HepG2 (cell line): ENCODE measurements around the gene HPS1. TPM values are rescaled to one million over a fixed set of nuclear protein-coding genes. Genes with fewer than 3 reads are reported as not detected.

Source experiments
- ATAC-seq: fragments of 200-7000 bp; cut with Tn5 transposase; 3 replicates; pipeline ENCODE4 v1.9.1; 2020; ENCODE audit warnings: mild to moderate bottlenecking, moderate library complexity
- BruUV-seq: library from RNA; stranded (reverse); fragments of 400-500 nt; replicated peaks from 2 replicates; lab custom pipeline; 2021; lab: Mats Ljungman, UMichigan
- CTCF ChIA-PET: fragments of 300-600 bp; formaldehyde crosslinking; extraction: SDS; loops from one replicate; lab custom pipeline; 2021; ENCODE audit warnings: low total read pairs, inconsistent platforms, low intra/inter-chr PET ratio; lab: Yijun Ruan, JAX
- POLR2A ChIA-PET: fragments of 350-600 bp; sonication (Branson Sonifier 250); formaldehyde crosslinking; loops from one replicate; lab custom pipeline; 2020; ENCODE audit warnings: antibody characterized with exemption, inconsistent platforms; lab: Yijun Ruan, JAX
- DNase-seq: peaks from one replicate; pipeline ENCODE4 v3.0.0-alpha.2; 2015; ENCODE audit warnings: low spot score
- FAIRE-seq: peaks from 3 replicates; lab custom pipeline; 2011; peaks lifted over from hg19 to GRCh38; lab: Jason Lieb, UNC
- H2AFZ ChIP-seq: one replicate; pipeline ENCODE4 v1.6.1; 2011; ENCODE audit warnings: low read length, inconsistent platforms
- H3K27ac ChIP-seq: fragments of 300-600 bp; 3 replicates; pipeline ENCODE4 v1.8.0; 2011; ENCODE audit warnings: mixed run types, mild to moderate bottlenecking, mixed read lengths, low read length, inconsistent platforms; ENCODE audit not compliant: insufficient read depth; ENCODE audit errors: extremely low read length
- H3K27me3 ChIP-seq, 2 experiments: fragments of 200-600 bp in 1 of 2; 2 replicates in 1 of 2; 3 replicates in 1 of 2; pipeline versions ENCODE4 v1.6.0 to v1.8.0; 2011; ENCODE audit warnings: low read length in 2 of 2, mild to moderate bottlenecking in 2 of 2, moderate library complexity in 2 of 2, inconsistent platforms in 1 of 2; ENCODE audit not compliant: insufficient read depth in 2 of 2, control insufficient read depth in 1 of 2
- H3K36me3 ChIP-seq, 2 experiments: fragments of 200-600 bp in 1 of 2; replicated peaks in 1 of 2; 2 replicates in 1 of 2; 3 replicates in 1 of 2; pipeline versions ENCODE4 v1.5.1 to v1.8.0; 2011; ENCODE audit warnings: low read length in 2 of 2, inconsistent platforms in 1 of 2; ENCODE audit not compliant: insufficient read depth in 2 of 2, control insufficient read depth in 1 of 2
- H3K4me1 ChIP-seq: 2 replicates; pipeline ENCODE4 v1.5.1; 2012; ENCODE audit warnings: low read length, inconsistent platforms; ENCODE audit not compliant: insufficient read depth
- H3K4me2 ChIP-seq: 2 replicates; pipeline ENCODE4 v1.6.0; 2011; ENCODE audit warnings: low read depth, low read length, inconsistent platforms
- H3K4me3 ChIP-seq, 3 experiments: fragments of 200-600 bp in 1 of 3; sonication (generic), shearing (Covaris generic) in 1 of 3; replicated peaks in 1 of 3; 2 replicates each; pipeline ENCODE4 v1.5.1; 2011 to 2016; ENCODE audit warnings: low read length in 3 of 3, inconsistent platforms in 2 of 3, low read depth in 2 of 3, mild to moderate bottlenecking in 2 of 3, control low read depth in 1 of 3, mixed read lengths in 1 of 3; ENCODE audit not compliant: insufficient read depth in 1 of 3
- H3K79me2 ChIP-seq: one replicate; pipeline ENCODE4 v1.6.1; 2011; ENCODE audit warnings: low read length, inconsistent platforms; ENCODE audit not compliant: insufficient read depth
- H3K9ac ChIP-seq: 2 replicates; pipeline ENCODE4 v1.6.0; 2011; ENCODE audit warnings: mild to moderate bottlenecking, low read depth, low read length, inconsistent platforms; ENCODE audit not compliant: insufficient read depth
- H3K9me3 ChIP-seq: 2 replicates; pipeline ENCODE4 v1.5.1; 2012; ENCODE audit warnings: mild to moderate bottlenecking, low read length
- H4K20me1 ChIP-seq: 2 replicates; pipeline ENCODE4 v1.6.0; 2011; ENCODE audit warnings: inconsistent platforms, mild to moderate bottlenecking, low read length, moderate library complexity; ENCODE audit not compliant: insufficient read depth
- AGO1 ChIP-seq: fragments of 200-400 bp; formaldehyde crosslinking; IDR thresholded peaks from 2 replicates; pipeline ENCODE4 v1.6.1; 2017; ENCODE audit warnings: mild to moderate bottlenecking, low read depth, low read length, moderate library complexity; ENCODE audit not compliant: poor library complexity, severe bottlenecking
- DR1 ChIP-seq: sonication (generic); formaldehyde crosslinking; IDR thresholded peaks from 2 replicates; pipeline ENCODE4 v1.8.0; 2021; ENCODE audit warnings: mild to moderate bottlenecking, missing genetic modification reagents, inconsistent platforms
- ELF3 ChIP-seq: IDR thresholded peaks from 2 replicates; pipeline ENCODE4 v1.6.1; 2016; ENCODE audit warnings: missing genetic modification reagents, missing compliant biosample characterization
- GTF2F1 ChIP-seq: fragments of 150-350 bp; IDR thresholded peaks from 2 replicates; pipeline ENCODE4 v1.6.1; 2014; ENCODE audit warnings: low read length
- KDM2A ChIP-seq: sonication (generic); formaldehyde crosslinking; IDR thresholded peaks from 2 replicates; pipeline ENCODE4 v1.4.0; 2020; ENCODE audit warnings: low read depth, missing genetic modification reagents, borderline replicate concordance
- NFE2L1 ChIP-seq: sonication (generic); formaldehyde crosslinking; IDR thresholded peaks from 2 replicates; pipeline ENCODE4 v1.4.0; 2020; ENCODE audit warnings: missing genetic modification reagents, mild to moderate bottlenecking, borderline replicate concordance
- SALL2 ChIP-seq: sonication (generic); formaldehyde crosslinking; IDR thresholded peaks from 2 replicates; pipeline ENCODE4 v1.8.1; 2023; ENCODE audit warnings: mild to moderate bottlenecking, missing genetic modification reagents, inconsistent platforms
- SOX13 ChIP-seq, 3 experiments: fragments of 450-650 bp in 1 of 3; sonication (generic) in 1 of 3; formaldehyde crosslinking in 1 of 3; IDR thresholded peaks in 2 of 3; conservative IDR thresholded peaks in 1 of 3; 2 replicates each; pipeline versions ENCODE4 v1.5.0 to v1.6.1; 2016 to 2020; ENCODE audit warnings: antibody characterized with exemption in 1 of 3, mild to moderate bottlenecking in 1 of 3, missing compliant biosample characterization in 1 of 3, missing genetic modification reagents in 1 of 3, moderate library complexity in 1 of 3
- SSRP1 ChIP-seq: IDR thresholded peaks from 2 replicates; pipeline ENCODE4 v1.6.1; 2016; ENCODE audit warnings: control low read depth
- ZNF234 ChIP-seq: sonication (generic); formaldehyde crosslinking; conservative IDR thresholded peaks from 2 replicates; pipeline ENCODE4 v1.5.1; 2020; ENCODE audit warnings: mild to moderate bottlenecking, missing genetic modification reagents
- ZNF292 ChIP-seq: sonication (generic); formaldehyde crosslinking; IDR thresholded peaks from 2 replicates; pipeline ENCODE4 v1.8.1; 2022; ENCODE audit warnings: mild to moderate bottlenecking, low read depth, missing genetic modification reagents, borderline replicate concordance
- ZNF703 ChIP-seq: sonication (generic); formaldehyde crosslinking; IDR thresholded peaks from 2 replicates; pipeline ENCODE4 v1.5.1; 2020; ENCODE audit warnings: missing genetic modification reagents, mild to moderate bottlenecking, moderate library complexity, borderline replicate concordance
- ZSCAN25 ChIP-seq: sonication (generic); formaldehyde crosslinking; IDR thresholded peaks from 2 replicates; pipeline ENCODE4 v1.8.0; 2022; ENCODE audit warnings: mild to moderate bottlenecking, missing genetic modification reagents
- ZSCAN30 ChIP-seq: sonication (generic); formaldehyde crosslinking; IDR thresholded peaks from 2 replicates; pipeline ENCODE4 v1.5.0; 2020; ENCODE audit warnings: mild to moderate bottlenecking, missing genetic modification reagents
- WGBS: methylation state at CpG from one replicate; pipeline ENCODE4 v1.1.6; 2017; ENCODE audit warnings: low lambda C conversion rate; 5-methylcytosine and 5-hydroxymethylcytosine counted together
- in situ Hi-C: cut with HindIII; loops from 2 replicates; pipeline ENCODE4 v1.10.0; 2017; ENCODE audit warnings: low pct_unique_long_range_greater_than_20kb; ENCODE audit not compliant: extremely low pct_ligation_motif_present
- intact Hi-C: fragments of 100-400 bp; cut with micrococcal nuclease; formaldehyde crosslinking; loops from one replicate; pipeline ENCODE4 v1.10.0; 2022; ENCODE audit not compliant: unreplicated experiment
- polyA plus RNA-seq, 8 experiments: library from polyadenylated mRNA; depleted of rRNA in 3 of 8; stranded (reverse) in 7 of 8; unstranded in 1 of 8; fragments of >200 nt; fragmentation: Illumina TruSeq in 4 of 8; extraction: Trizol in 4 of 8; gene quantifications; 2 replicates each; pipeline versions ENCODE4 v1.2.1 to v1.2.3, GENCODE V29; 2011 to 2016; ENCODE audit warnings: low read depth in 4 of 8, missing spikeins in 1 of 8, mixed read lengths in 1 of 8; ENCODE audit not compliant: insufficient read depth in 1 of 8
- total RNA-seq, 5 experiments: library from RNA; depleted of rRNA; stranded (reverse); fragments of >200 nt; fragmentation: Illumina TruSeq; extraction: Trizol; gene quantifications; 2 replicates each; pipeline ENCODE4 v1.2.3, GENCODE V29; 2016; ENCODE audit warnings: low read depth in 1 of 5
- TF ChIP-seq, protein P1 (sequence below): IDR thresholded peaks from 2 replicates; pipeline ENCODE4 v1.4.0; 2020; ENCODE audit warnings: mild to moderate bottlenecking, missing genetic modification reagents
- TF ChIP-seq, protein P2 (sequence below): sonication (generic); formaldehyde crosslinking; IDR thresholded peaks from 2 replicates; pipeline ENCODE4 v1.8.1; 2022; ENCODE audit warnings: mild to moderate bottlenecking, missing genetic modification reagents
- TF ChIP-seq, protein P3 (sequence below): sonication (generic); formaldehyde crosslinking; IDR thresholded peaks from 2 replicates; pipeline ENCODE4 v1.8.0; 2022; ENCODE audit warnings: low read depth, missing genetic modification reagents

HPS1 gene
- total and polyA plus RNA-seq, 2 of the 13 experiments (the other 11 are each of a cell fraction or from before 2014, with no cell fraction given): 24.6 to 25.8 TPM

DNA sequence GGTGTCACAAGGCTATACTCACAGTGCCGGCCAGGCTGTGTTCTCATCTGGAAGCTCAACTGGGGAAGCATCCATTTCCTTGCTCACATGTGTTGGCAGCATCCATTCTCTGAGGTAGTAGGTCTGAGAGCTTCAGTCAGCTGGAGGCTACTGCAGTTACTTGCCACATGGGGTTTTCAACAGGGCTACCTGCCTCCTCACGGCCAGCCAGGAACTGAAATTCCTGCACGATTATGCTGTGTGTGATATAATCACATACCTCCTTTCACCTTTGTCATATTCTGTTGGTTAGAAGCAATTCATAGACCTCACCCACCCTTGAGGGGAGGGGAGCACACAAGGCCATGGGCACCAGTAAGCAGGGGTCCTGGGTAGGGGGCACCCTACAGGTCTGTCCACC lies 69.2 kb downstream of the HPS1 start:
- Histone ChIP-seq H3K79me2 (no peaks in the 10 kb centered on the region), H3K4me3 (no peak overlapping the region)
- 27% methylated on average over 3 of the region's 3 CpGs for WGBS
- FAIRE-seq: no peak
- DNase-seq: no peak
- no peak for TF ChIP-seq DR1 (CRISPR knock-in tag)
- TF ChIP-seq SALL2: no peak
- TF ChIP-seq AGO1: no peak
- no peak for TF ChIP-seq ZNF703
- TF ChIP-seq ELF3 (CRISPR knock-in tag): no peak
- no peak for TF ChIP-seq ZNF234
- TF ChIP-seq SOX13 (IDR thresholded peaks at IDR 0.05): no peak
- no peak for TF ChIP-seq SOX13 (CRISPR knock-in tag; conservative IDR thresholded peaks at IDR 0.05 in 1 of 2, IDR thresholded peaks at IDR 0.05 in 1 of 2)
- TF ChIP-seq GTF2F1: no peak
- TF ChIP-seq SSRP1 (CRISPR knock-in tag): no peak
- TF ChIP-seq, protein P1, sequence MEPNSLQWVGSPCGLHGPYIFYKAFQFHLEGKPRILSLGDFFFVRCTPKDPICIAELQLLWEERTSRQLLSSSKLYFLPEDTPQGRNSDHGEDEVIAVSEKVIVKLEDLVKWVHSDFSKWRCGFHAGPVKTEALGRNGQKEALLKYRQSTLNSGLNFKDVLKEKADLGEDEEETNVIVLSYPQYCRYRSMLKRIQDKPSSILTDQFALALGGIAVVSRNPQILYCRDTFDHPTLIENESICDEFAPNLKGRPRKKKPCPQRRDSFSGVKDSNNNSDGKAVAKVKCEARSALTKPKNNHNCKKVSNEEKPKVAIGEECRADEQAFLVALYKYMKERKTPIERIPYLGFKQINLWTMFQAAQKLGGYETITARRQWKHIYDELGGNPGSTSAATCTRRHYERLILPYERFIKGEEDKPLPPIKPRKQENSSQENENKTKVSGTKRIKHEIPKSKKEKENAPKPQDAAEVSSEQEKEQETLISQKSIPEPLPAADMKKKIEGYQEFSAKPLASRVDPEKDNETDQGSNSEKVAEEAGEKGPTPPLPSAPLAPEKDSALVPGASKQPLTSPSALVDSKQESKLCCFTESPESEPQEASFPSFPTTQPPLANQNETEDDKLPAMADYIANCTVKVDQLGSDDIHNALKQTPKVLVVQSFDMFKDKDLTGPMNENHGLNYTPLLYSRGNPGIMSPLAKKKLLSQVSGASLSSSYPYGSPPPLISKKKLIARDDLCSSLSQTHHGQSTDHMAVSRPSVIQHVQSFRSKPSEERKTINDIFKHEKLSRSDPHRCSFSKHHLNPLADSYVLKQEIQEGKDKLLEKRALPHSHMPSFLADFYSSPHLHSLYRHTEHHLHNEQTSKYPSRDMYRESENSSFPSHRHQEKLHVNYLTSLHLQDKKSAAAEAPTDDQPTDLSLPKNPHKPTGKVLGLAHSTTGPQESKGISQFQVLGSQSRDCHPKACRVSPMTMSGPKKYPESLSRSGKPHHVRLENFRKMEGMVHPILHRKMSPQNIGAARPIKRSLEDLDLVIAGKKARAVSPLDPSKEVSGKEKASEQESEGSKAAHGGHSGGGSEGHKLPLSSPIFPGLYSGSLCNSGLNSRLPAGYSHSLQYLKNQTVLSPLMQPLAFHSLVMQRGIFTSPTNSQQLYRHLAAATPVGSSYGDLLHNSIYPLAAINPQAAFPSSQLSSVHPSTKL (CRISPR knock-in tag): no peak
- no peak for TF ChIP-seq KDM2A (CRISPR knock-in tag)
- no peak for TF ChIP-seq ZSCAN25 (CRISPR knock-in tag)
- TF ChIP-seq, protein P2, sequence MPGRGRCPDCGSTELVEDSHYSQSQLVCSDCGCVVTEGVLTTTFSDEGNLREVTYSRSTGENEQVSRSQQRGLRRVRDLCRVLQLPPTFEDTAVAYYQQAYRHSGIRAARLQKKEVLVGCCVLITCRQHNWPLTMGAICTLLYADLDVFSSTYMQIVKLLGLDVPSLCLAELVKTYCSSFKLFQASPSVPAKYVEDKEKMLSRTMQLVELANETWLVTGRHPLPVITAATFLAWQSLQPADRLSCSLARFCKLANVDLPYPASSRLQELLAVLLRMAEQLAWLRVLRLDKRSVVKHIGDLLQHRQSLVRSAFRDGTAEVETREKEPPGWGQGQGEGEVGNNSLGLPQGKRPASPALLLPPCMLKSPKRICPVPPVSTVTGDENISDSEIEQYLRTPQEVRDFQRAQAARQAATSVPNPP (CRISPR knock-in tag): no peak
- TF ChIP-seq, protein P3, sequence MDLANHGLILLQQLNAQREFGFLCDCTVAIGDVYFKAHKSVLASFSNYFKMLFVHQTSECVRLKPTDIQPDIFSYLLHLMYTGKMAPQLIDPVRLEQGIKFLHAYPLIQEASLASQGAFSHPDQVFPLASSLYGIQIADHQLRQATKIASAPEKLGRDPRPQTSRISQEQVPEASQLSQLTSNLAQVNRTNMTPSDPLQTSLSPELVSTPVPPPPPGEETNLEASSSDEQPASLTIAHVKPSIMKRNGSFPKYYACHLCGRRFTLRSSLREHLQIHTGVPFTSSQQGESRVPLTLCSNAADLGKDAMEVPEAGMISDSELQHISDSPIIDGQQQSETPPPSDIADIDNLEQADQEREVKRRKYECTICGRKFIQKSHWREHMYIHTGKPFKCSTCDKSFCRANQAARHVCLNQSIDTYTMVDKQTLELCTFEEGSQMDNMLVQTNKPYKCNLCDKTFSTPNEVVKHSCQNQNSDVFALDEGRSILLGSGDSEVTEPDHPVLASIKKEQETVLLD (CRISPR knock-in tag): no peak
- no peak for TF ChIP-seq NFE2L1 (CRISPR knock-in tag)
- no peak for TF ChIP-seq ZNF292 (CRISPR knock-in tag)
- TF ChIP-seq ZSCAN30: no peak
- TF ChIP-seq, all 625 proteins: peak for 0
- intact Hi-C loops (no loop called here), in situ Hi-C loops (no loop called here)
- Histone ChIP-seq H3K4me1 (no peaks in the 10 kb centered on the region), H3K36me3 (no peaks in the 10 kb centered on the region), H2AFZ (no peak overlapping the region), H3K4me2 (no peak overlapping the region), H3K9ac (no peak overlapping the region), H3K27ac (no peak overlapping the region), H3K9me3 (peaks cover 7% of the 10 kb centered on the region; the same call in 1 of the 2 replicates), H3K27me3 (peaks cover 2 to 25% of the 10 kb centered on the region in 2 experiments; a peak in 3 of 5 replicates), H4K20me1 (no peaks in the 10 kb centered on the region)
- no TSS peak for BruUV-seq
- ATAC-seq: no peak
- CTCF ChIA-PET: no interaction called here
- POLR2A ChIA-PET: no interaction called here
